HG03064 (cell line): ENCODE measurements around the gene DOCK1.
"Not testable (repeated sequence)": the region's sequence is repeated elsewhere in the genome, so short reads cannot be mapped to it uniquely, and the experiment has no call there.

Experiments
- ATAC-seq: cut with Tn5 transposase; IDR thresholded peaks from one replicate; pipeline ENCODE4 v1.9.1; 2021; ENCODE audit warnings: low read depth; ENCODE audit not compliant: unreplicated experiment

Gene DOCK1

GRCh38 chr10:126904818-126905701 is at the start of gene DOCK1:
Gene DOCK1, plus strand, starts transcription at chr10:126905428. Its CDS starts 90 bp downstream, at chr10:126905518.
- no peak for ATAC-seq

GRCh38 chr10:126857178-126857806 is 47.9 kb upstream of the DOCK1 start:
- ATAC-seq, result no peak

GRCh38 chr10:126867567-126868365 is 37.5 kb upstream of the DOCK1 start:
- no peak for ATAC-seq

- ATAC-seq, result no peak
Observed at GRCh38 chr10:126868371-126868770, 36.9 kb upstream of the DOCK1 start.

- ATAC-seq, result no peak
Observed at GRCh38 chr10:126872135-126872534, 33.1 kb upstream of the DOCK1 start.

GRCh38 chr10:126872768-126873167 is 32.5 kb upstream of the DOCK1 start:
- no peak for ATAC-seq

GRCh38 chr10:126876456-126876855 is 28.8 kb upstream of the DOCK1 start:
- no peak for ATAC-seq

- ATAC-seq, result no peak
Observed at GRCh38 chr10:126877390-126877789, 27.8 kb upstream of the DOCK1 start.

GRCh38 chr10:126878594-126878993 is 26.6 kb upstream of the DOCK1 start:
- no peak for ATAC-seq

GRCh38 chr10:126880926-126881325 is 24.3 kb upstream of the DOCK1 start:
- ATAC-seq, result no peak

- not testable (repeated sequence) for ATAC-seq
Observed at GRCh38 chr10:126882055-126882454, 23.2 kb upstream of the DOCK1 start.

GRCh38 chr10:126888436-126888835 is 16.8 kb upstream of the DOCK1 start:
- not testable (repeated sequence) for ATAC-seq

- ATAC-seq, result no peak
Observed at GRCh38 chr10:126889421-126889820, 15.8 kb upstream of the DOCK1 start.

GRCh38 chr10:126890797-126891196 is 14.4 kb upstream of the DOCK1 start:
- not testable (repeated sequence) for ATAC-seq

- no peak for ATAC-seq
Observed at GRCh38 chr10:126892226-126893175, 12.7 kb upstream of the DOCK1 start.

- ATAC-seq, result no peak
Observed at GRCh38 chr10:126893206-126893605, 12.0 kb upstream of the DOCK1 start.

- no peak for ATAC-seq
Observed at GRCh38 chr10:126893841-126894240, 11.4 kb upstream of the DOCK1 start.

GRCh38 chr10:126895214-126895781 is 9.9 kb upstream of the DOCK1 start:
- no peak for ATAC-seq

- ATAC-seq, result no peak
Observed at GRCh38 chr10:126898460-126898859, 6.8 kb upstream of the DOCK1 start.

GRCh38 chr10:126899529-126899928 is 5.7 kb upstream of the DOCK1 start:
- not testable (repeated sequence) for ATAC-seq
